H9 (cell line): ENCODE data around the gene PRTG. TPM values are rescaled to one million over a fixed set of nuclear protein-coding genes. Genes with fewer than 3 reads are reported as not detected.

Experiments used
- DNase-seq: peaks from one replicate; pipeline ENCODE4 v3.0.0-alpha.2; 2017
- H2AFZ ChIP-seq: one replicate; pipeline ENCODE4 v1.6.1; 2013; ENCODE audit warnings: mild to moderate bottlenecking, low read length, control low read depth, moderate library complexity
- H2AK5ac ChIP-seq: 2 replicates; pipeline ENCODE4 v1.6.1; 2013; ENCODE audit warnings: low read length, control low read depth, mixed read lengths; ENCODE audit not compliant: insufficient read length
- H2BK120ac ChIP-seq: one replicate; pipeline ENCODE4 v1.6.1; 2013; ENCODE audit warnings: low read depth, mild to moderate bottlenecking, low read length, control low read depth, inconsistent platforms; ENCODE audit not compliant: poor library complexity, severe bottlenecking
- H2BK12ac ChIP-seq: 2 replicates; pipeline ENCODE4 v1.6.1; 2013; ENCODE audit warnings: low read length, control low read depth, mixed read lengths, low read depth; ENCODE audit not compliant: insufficient read length
- H2BK15ac ChIP-seq: 2 replicates; pipeline ENCODE4 v1.6.1; 2013; ENCODE audit warnings: low read depth, low read length, control low read depth
- H2BK20ac ChIP-seq: one replicate; pipeline ENCODE4 v1.6.1; 2013; ENCODE audit warnings: low read depth, mild to moderate bottlenecking, low read length, control low read depth, inconsistent platforms; ENCODE audit not compliant: poor library complexity, severe bottlenecking
- H2BK5ac ChIP-seq: 2 replicates; pipeline ENCODE4 v1.6.1; 2013; ENCODE audit warnings: low read length, control low read depth, mixed read lengths; ENCODE audit not compliant: insufficient read length
- H3K14ac ChIP-seq: 2 replicates; pipeline ENCODE4 v1.6.1; 2013; ENCODE audit warnings: low read length, control low read depth; ENCODE audit not compliant: insufficient read depth
- H3K18ac ChIP-seq: 2 replicates; pipeline ENCODE4 v1.6.1; 2013; ENCODE audit warnings: low read depth, mild to moderate bottlenecking, mixed read lengths, low read length, control low read depth; ENCODE audit not compliant: insufficient read length
- H3K23ac ChIP-seq: 2 replicates; pipeline ENCODE4 v1.6.1; 2013; ENCODE audit warnings: low read length, control low read depth, mixed read lengths, low read depth; ENCODE audit not compliant: insufficient read length
- H3K23me2 ChIP-seq: 2 replicates; pipeline ENCODE4 v1.6.1; 2013; ENCODE audit warnings: low read depth, mild to moderate bottlenecking, mixed read lengths, low read length, control low read depth; ENCODE audit not compliant: insufficient read length, poor library complexity, severe bottlenecking
- H3K27ac ChIP-seq: 2 replicates; pipeline ENCODE4 v1.5.1; 2013; ENCODE audit warnings: low read length, control low read depth, mixed read lengths, low read depth; ENCODE audit not compliant: insufficient read length
- H3K27me3 ChIP-seq: 2 replicates; pipeline ENCODE4 v1.6.1; 2013; ENCODE audit warnings: low read length, control low read depth, inconsistent platforms; ENCODE audit not compliant: insufficient read depth
- H3K4ac ChIP-seq: 2 replicates; pipeline ENCODE4 v1.6.1; 2013; ENCODE audit warnings: low read depth, mild to moderate bottlenecking, control low read depth, inconsistent platforms, low read length, moderate library complexity
- H3K4me1 ChIP-seq: 2 replicates; pipeline ENCODE4 v1.6.1; 2013; ENCODE audit warnings: low read length, control low read depth, inconsistent platforms; ENCODE audit not compliant: insufficient read depth
- H3K4me2 ChIP-seq: 2 replicates; pipeline ENCODE4 v1.6.1; 2013; ENCODE audit warnings: low read length, control low read depth, mixed read lengths; ENCODE audit not compliant: insufficient read length, insufficient read depth
- H3K56ac ChIP-seq: 2 replicates; pipeline ENCODE4 v1.6.1; 2013; ENCODE audit warnings: low read depth, mild to moderate bottlenecking, mixed read lengths, low read length, control low read depth; ENCODE audit not compliant: insufficient read length
- H3K79me1 ChIP-seq: 2 replicates; pipeline ENCODE4 v1.6.1; 2013; ENCODE audit warnings: low read depth, mild to moderate bottlenecking, moderate library complexity, low read length, control low read depth, inconsistent platforms; ENCODE audit not compliant: insufficient read depth, poor library complexity, severe bottlenecking
- H3K79me2 ChIP-seq: 2 replicates; pipeline ENCODE4 v1.6.1; 2013; ENCODE audit warnings: low read length, control low read depth, inconsistent platforms; ENCODE audit not compliant: insufficient read depth
- H3K9ac ChIP-seq: 2 replicates; pipeline ENCODE4 v1.6.1; 2013; ENCODE audit warnings: low read length, control low read depth, mixed read lengths; ENCODE audit not compliant: insufficient read length; ENCODE audit errors: extremely low read depth
- H3K9me3 ChIP-seq: one replicate; pipeline ENCODE4 v1.6.1; 2013; ENCODE audit warnings: low read depth, low read length, inconsistent platforms; ENCODE audit not compliant: control insufficient read depth
- H3T11ph ChIP-seq: one replicate; pipeline ENCODE4 v1.6.1; 2013; ENCODE audit warnings: mild to moderate bottlenecking, low read length, control low read depth, inconsistent platforms
- H4K20me1 ChIP-seq: one replicate; pipeline ENCODE4 v1.6.1; 2013; ENCODE audit not compliant: control insufficient read depth, insufficient read length, insufficient read depth
- H4K5ac ChIP-seq: 2 replicates; pipeline ENCODE4 v1.6.1; 2013; ENCODE audit warnings: low read depth, mild to moderate bottlenecking, mixed read lengths, low read length, control low read depth; ENCODE audit not compliant: insufficient read length
- H4K8ac ChIP-seq: replicated peaks from 2 replicates; pipeline ENCODE4 v1.6.1; 2013; ENCODE audit warnings: low read length, control low read depth, mixed read lengths, low read depth; ENCODE audit not compliant: insufficient read length
- H4K91ac ChIP-seq: 2 replicates; pipeline ENCODE4 v1.6.1; 2013; ENCODE audit warnings: low read depth, mild to moderate bottlenecking, moderate library complexity, mixed read lengths, low read length, control low read depth; ENCODE audit not compliant: insufficient read length
- H3K27ac Mint-ChIP-seq, 3 experiments: 2 replicates in 2 of 3; 3 replicates in 1 of 3; pipeline ENCODE4 v1.8.0; 2020 to 2021; ENCODE audit warnings: mixed read lengths in 3 of 3, mild to moderate bottlenecking in 1 of 3, moderate library complexity in 1 of 3
- H3K27me3 Mint-ChIP-seq: 2 replicates; pipeline ENCODE4 v1.8.0; 2021; ENCODE audit warnings: low read depth, mild to moderate bottlenecking, moderate library complexity, mixed read lengths
- H3K36me3 Mint-ChIP-seq, 3 experiments: 2 replicates in 2 of 3; 3 replicates in 1 of 3; pipeline ENCODE4 v1.8.0; 2020 to 2021; ENCODE audit warnings: low read depth in 3 of 3, mixed read lengths in 3 of 3; ENCODE audit not compliant: insufficient read depth in 1 of 3
- H3K4me1 Mint-ChIP-seq, 2 experiments: 2 replicates each; pipeline ENCODE4 v1.8.0; 2020; ENCODE audit warnings: mixed read lengths in 2 of 2
- H3K4me3 Mint-ChIP-seq, 2 experiments: 2 replicates in 1 of 2; 3 replicates in 1 of 2; pipeline ENCODE4 v1.8.0; 2020 to 2021; ENCODE audit warnings: mild to moderate bottlenecking in 2 of 2, mixed read lengths in 2 of 2, moderate library complexity in 1 of 2
- H3K9me3 Mint-ChIP-seq, 2 experiments: 2 replicates in 1 of 2; 3 replicates in 1 of 2; pipeline ENCODE4 v1.8.0; 2020; ENCODE audit warnings: mild to moderate bottlenecking in 2 of 2, mixed read lengths in 2 of 2, moderate library complexity in 1 of 2
- WGBS: extraction: QIAGEN DNeasy Blood & Tissue Kit; methylation state at CpG from one replicate; pipeline ENCODE4 v1.1.7; 2013; ENCODE audit warnings: missing lambda C conversion rate, low lambda C conversion rate, mixed read lengths; ENCODE audit not compliant: insufficient read length; ENCODE audit errors: extremely low coverage; 5-methylcytosine and 5-hydroxymethylcytosine counted together
- total RNA-seq: library from RNA; stranded (reverse); gene quantifications from 2 replicates; pipeline ENCODE4 v1.2.1, GENCODE V29; 2021
- TF ChIP-seq, protein P1 (sequence below): fragments of 200-600 bp; sonication (generic); conservative IDR thresholded peaks from 3 replicates; pipeline ENCODE4 v1.8.0; 2021; ENCODE audit warnings: antibody characterized with exemption, mild to moderate bottlenecking

Gene PRTG
- total RNA-seq, 1 experiment from 2014 or later, result 5.7 TPM

DNA sequence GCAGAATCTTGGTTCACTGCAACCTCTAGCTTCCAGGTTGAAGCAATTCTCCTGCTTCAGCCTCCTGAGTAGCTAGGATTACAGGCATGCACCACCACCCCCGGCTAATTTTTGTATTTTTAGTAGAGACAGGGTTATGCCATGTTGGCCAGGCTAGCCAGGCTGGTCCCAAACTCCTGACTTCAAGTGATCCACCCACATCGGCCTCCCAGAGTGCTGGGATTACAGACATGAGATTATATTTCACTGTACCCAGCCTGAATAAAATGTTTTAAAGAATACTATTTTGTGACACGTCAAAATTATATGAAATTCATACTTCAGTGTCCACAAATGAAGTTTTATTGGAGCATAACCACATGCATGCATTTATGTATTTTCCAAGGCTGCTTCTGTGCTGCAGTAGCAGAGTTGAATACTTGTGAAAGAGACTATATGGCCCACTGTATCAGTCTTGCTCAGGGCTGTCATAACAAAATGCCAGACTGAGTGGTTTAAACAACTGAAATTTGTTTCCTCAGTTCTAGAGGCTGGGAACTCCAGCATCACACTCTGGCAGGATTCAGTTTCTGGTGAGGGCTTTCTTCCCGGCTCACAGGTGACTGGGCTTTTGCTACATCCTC is 77.2 kb downstream of the PRTG start:
- Histone ChIP-seq H3T11ph (no peak overlapping the region), H2BK20ac (no peak overlapping the region), H3K23ac (no peak overlapping the region), H2AK5ac (no peak overlapping the region), H3K27ac (no peak overlapping the region), H3K4me1 (peaks cover 4% of the 10 kb centered on the region; the same call in 1 of the 2 replicates), H2BK120ac (no peak overlapping the region), H3K79me1 (no peaks in the 10 kb centered on the region), H3K4ac (no peak overlapping the region), H2AFZ (no peak overlapping the region), H3K56ac (no peak overlapping the region), H4K20me1 (no peaks in the 10 kb centered on the region), H3K4me2 (no peak overlapping the region), H4K91ac (no peak overlapping the region), H3K18ac (no peak overlapping the region), H2BK12ac (no peak overlapping the region), H3K27me3 (no peaks in the 10 kb centered on the region), H3K9ac (no peak overlapping the region), H2BK15ac (no peak overlapping the region), H3K23me2 (no peaks in the 10 kb centered on the region), H3K79me2 (no peaks in the 10 kb centered on the region), H3K14ac (no peak overlapping the region), H4K8ac (no peak overlapping the region), H2BK5ac (no peak overlapping the region), H4K5ac (no peak overlapping the region), H3K9me3 (no peaks in the 10 kb centered on the region)
- TF ChIP-seq, protein P1, sequence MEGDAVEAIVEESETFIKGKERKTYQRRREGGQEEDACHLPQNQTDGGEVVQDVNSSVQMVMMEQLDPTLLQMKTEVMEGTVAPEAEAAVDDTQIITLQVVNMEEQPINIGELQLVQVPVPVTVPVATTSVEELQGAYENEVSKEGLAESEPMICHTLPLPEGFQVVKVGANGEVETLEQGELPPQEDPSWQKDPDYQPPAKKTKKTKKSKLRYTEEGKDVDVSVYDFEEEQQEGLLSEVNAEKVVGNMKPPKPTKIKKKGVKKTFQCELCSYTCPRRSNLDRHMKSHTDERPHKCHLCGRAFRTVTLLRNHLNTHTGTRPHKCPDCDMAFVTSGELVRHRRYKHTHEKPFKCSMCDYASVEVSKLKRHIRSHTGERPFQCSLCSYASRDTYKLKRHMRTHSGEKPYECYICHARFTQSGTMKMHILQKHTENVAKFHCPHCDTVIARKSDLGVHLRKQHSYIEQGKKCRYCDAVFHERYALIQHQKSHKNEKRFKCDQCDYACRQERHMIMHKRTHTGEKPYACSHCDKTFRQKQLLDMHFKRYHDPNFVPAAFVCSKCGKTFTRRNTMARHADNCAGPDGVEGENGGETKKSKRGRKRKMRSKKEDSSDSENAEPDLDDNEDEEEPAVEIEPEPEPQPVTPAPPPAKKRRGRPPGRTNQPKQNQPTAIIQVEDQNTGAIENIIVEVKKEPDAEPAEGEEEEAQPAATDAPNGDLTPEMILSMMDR, result no peak
- no peak overlapping the region for H3K27ac Mint-ChIP-seq
- WGBS, result no CpG with 5 or more reads among the region's 4 CpGs
- no peak for DNase-seq
- no peak overlapping the region for H3K4me3 Mint-ChIP-seq
- H3K36me3 Mint-ChIP-seq, result no peaks in the 10 kb centered on the region
- H3K27me3 Mint-ChIP-seq, result no peaks in the 10 kb centered on the region
- H3K4me1 Mint-ChIP-seq, result peaks cover 22 to 26% of the 10 kb centered on the region in 2 experiments
- no peaks in the 10 kb centered on the region for H3K9me3 Mint-ChIP-seq
